Nephron progenitor cell (in vitro differentiated cells): ENCODE measurements around the gene CIAO3.

Experiments used
- DNase-seq: peaks from one replicate; pipeline ENCODE4 v3.0.0; 2021
- H3K27ac Mint-ChIP-seq: 2 replicates; pipeline ENCODE4 v1.8.0; 2021; ENCODE audit warnings: mild to moderate bottlenecking, moderate library complexity, mixed read lengths
- H3K27me3 Mint-ChIP-seq: 2 replicates; pipeline ENCODE4 v1.8.0; 2021; ENCODE audit warnings: mild to moderate bottlenecking, low read depth, mixed read lengths; ENCODE audit not compliant: poor library complexity
- H3K36me3 Mint-ChIP-seq: 2 replicates; pipeline ENCODE4 v1.8.0; 2021; ENCODE audit warnings: low read depth, mixed read lengths
- H3K4me1 Mint-ChIP-seq: 2 replicates; pipeline ENCODE4 v1.8.0; 2021; ENCODE audit warnings: mixed read lengths
- H3K4me3 Mint-ChIP-seq: 2 replicates; pipeline ENCODE4 v1.8.0; 2021; ENCODE audit warnings: mild to moderate bottlenecking, moderate library complexity, mixed read lengths
- H3K9me3 Mint-ChIP-seq: 2 replicates; pipeline ENCODE4 v1.8.0; 2021; ENCODE audit warnings: mild to moderate bottlenecking, moderate library complexity, mixed read lengths
- TF ChIP-seq, protein P1 (sequence below): fragments of 200-600 bp; sonication (generic); IDR thresholded peaks from 2 replicates; pipeline ENCODE4 v1.5.0; 2021; ENCODE audit warnings: antibody characterized with exemption

CIAO3 gene

GRCh38 chr16:787321-787966 is 46.6 kb upstream of the CIAO3 start:
- DNase-seq = no peak
- no peak overlapping the region for H3K27ac Mint-ChIP-seq
- no peaks in the 10 kb centered on the region for H3K27me3 Mint-ChIP-seq
- peaks cover 3% of the 10 kb centered on the region for H3K4me1 Mint-ChIP-seq
- H3K36me3 Mint-ChIP-seq = peaks cover 8% of the 10 kb centered on the region
- peak overlapping the region; percentile 87 for H3K4me3 Mint-ChIP-seq
- H3K9me3 Mint-ChIP-seq = no peaks in the 10 kb centered on the region
- TF ChIP-seq, protein P1, sequence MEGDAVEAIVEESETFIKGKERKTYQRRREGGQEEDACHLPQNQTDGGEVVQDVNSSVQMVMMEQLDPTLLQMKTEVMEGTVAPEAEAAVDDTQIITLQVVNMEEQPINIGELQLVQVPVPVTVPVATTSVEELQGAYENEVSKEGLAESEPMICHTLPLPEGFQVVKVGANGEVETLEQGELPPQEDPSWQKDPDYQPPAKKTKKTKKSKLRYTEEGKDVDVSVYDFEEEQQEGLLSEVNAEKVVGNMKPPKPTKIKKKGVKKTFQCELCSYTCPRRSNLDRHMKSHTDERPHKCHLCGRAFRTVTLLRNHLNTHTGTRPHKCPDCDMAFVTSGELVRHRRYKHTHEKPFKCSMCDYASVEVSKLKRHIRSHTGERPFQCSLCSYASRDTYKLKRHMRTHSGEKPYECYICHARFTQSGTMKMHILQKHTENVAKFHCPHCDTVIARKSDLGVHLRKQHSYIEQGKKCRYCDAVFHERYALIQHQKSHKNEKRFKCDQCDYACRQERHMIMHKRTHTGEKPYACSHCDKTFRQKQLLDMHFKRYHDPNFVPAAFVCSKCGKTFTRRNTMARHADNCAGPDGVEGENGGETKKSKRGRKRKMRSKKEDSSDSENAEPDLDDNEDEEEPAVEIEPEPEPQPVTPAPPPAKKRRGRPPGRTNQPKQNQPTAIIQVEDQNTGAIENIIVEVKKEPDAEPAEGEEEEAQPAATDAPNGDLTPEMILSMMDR = no peak

DNA sequence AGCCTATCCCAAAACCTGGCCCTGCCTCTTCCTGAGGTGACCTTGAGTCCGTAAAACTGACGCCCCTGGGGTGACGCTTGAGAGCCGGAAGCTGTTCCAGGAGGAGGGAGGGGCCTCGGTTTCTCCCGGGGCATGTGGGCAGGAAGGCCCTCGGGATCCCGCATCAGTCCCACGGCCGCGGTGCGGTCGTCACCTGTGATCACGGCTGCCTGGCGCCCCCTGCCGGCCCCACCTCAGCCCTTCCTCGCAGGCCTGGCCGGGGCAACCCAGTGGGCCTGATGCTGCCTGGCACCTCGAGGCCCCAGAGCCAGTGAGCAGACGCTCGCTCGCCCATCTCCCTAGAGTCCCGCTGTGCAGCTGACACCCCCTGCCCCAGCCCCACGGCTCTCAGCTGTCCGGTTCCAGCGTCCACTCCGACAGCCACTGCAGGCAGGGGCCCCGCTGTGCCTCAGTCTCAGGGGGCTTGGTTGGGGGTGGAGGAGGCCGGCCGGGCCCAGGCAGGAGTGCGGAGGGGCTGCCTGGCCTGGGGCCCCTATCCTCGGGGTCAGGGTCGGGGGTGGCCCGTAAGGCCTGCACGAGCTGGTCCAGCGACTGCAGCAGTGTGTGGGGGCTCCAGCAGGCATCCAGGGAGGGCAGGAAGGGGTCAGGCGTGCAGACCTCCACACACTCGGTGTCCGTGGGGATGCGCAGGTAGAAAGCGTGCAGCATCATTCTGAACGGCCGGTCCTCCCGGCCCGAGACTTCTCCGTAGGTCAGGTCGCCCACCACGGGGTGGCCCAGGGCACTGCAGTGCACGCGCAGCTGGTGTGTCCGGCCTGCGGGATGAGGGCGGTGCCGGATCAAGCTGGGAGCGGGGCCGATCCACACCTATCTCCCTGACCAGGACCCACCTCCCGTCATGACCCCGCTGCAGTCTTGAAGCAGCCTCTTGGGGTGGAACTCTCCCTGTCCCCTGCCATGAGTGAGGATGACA is 45.1 kb upstream of the CIAO3 start:
- no peak overlapping the region for H3K27ac Mint-ChIP-seq
- peak; percentile 88 for DNase-seq
- peaks cover 3% of the 10 kb centered on the region for H3K4me1 Mint-ChIP-seq
- no peaks in the 10 kb centered on the region for H3K9me3 Mint-ChIP-seq
- no peaks in the 10 kb centered on the region for H3K36me3 Mint-ChIP-seq
- TF ChIP-seq, protein P1 = peak; percentile 80
- H3K27me3 Mint-ChIP-seq = no peaks in the 10 kb centered on the region
- peak overlapping the region; percentile 69 for H3K4me3 Mint-ChIP-seq

DNA sequence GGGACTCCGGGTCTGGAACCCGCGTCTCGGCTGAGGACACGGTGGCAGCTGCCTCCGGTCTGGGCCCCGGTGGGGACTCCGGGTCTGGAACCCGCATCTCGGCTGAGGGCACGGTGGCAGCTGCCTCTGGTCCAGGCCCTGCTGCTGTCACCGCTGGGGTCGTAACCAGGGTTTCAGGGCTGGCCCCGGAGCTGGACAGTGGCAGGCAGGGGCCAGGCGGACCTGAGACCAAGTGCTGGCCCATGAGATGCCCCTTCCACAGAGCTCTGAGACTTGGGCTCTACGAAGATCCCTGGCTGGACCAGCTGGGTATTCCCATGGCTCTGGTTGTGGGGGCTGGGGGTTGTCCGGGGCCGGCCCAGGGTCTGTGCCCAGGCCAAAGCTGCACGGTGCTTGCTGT is 43.6 kb upstream of the CIAO3 start:
- no peak overlapping the region for H3K27ac Mint-ChIP-seq
- TF ChIP-seq, protein P1 = no peak
- peaks cover 5% of the 10 kb centered on the region for H3K27me3 Mint-ChIP-seq
- H3K4me1 Mint-ChIP-seq = peaks cover 3% of the 10 kb centered on the region
- H3K9me3 Mint-ChIP-seq = no peaks in the 10 kb centered on the region
- no peak for DNase-seq
- no peaks in the 10 kb centered on the region for H3K36me3 Mint-ChIP-seq
- no peak overlapping the region for H3K4me3 Mint-ChIP-seq

GRCh38 chr16:783404-784161 is 42.8 kb upstream of the CIAO3 start:
- Mint-ChIP-seq H3K27me3 (peaks cover 5% of the 10 kb centered on the region), H3K4me1 (peaks cover 3% of the 10 kb centered on the region), H3K4me3 (no peak overlapping the region), H3K36me3 (no peaks in the 10 kb centered on the region), H3K27ac (no peak overlapping the region), H3K9me3 (no peaks in the 10 kb centered on the region)
- DNase-seq = no peak
- TF ChIP-seq, protein P1 = no peak

- Mint-ChIP-seq H3K9me3 (no peaks in the 10 kb centered on the region), H3K36me3 (no peaks in the 10 kb centered on the region), H3K27ac (no peak overlapping the region), H3K4me1 (peaks cover 5% of the 10 kb centered on the region), H3K27me3 (peaks cover 7% of the 10 kb centered on the region), H3K4me3 (no peak overlapping the region)
- TF ChIP-seq, protein P1 = no peak
- no peak for DNase-seq
These were observed 42.1 kb upstream of the CIAO3 start for GRCh38 chr16:782766-783403.
